Activated CD8-positive, alpha-beta memory T cell treated with anti-CD3 and anti-CD28 coated beads, Interleukin-2, amount 50 U/mL, for 1 hour (primary cell): ENCODE measurements around the gene MYADML2.

ENCODE experiments used
- DNase-seq: peaks from one replicate; pipeline ENCODE4 v3.0.0-alpha.2; 2020; ENCODE audit errors: extremely low read depth

The MYADML2 gene

GRCh38 chr17:81940538-81941483 is 6.2 kb downstream of the MYADML2 start:
- DNase-seq, result no peak

GRCh38 chr17:81939881-81940385 is 7.1 kb downstream of the MYADML2 start:
- DNase-seq, result no peak

- no peak for DNase-seq
Observed at GRCh38 chr17:81939218-81939617, 7.8 kb downstream of the MYADML2 start.

- no peak for DNase-seq
Observed at GRCh38 chr17:81935709-81936084, 11.3 kb downstream of the MYADML2 start.

- DNase-seq, result no peak
Observed at GRCh38 chr17:81934850-81935708, 12.0 kb downstream of the MYADML2 start.

GRCh38 chr17:81934098-81934757 is 12.8 kb downstream of the MYADML2 start:
- no peak for DNase-seq

GRCh38 chr17:81933178-81933699 is 13.8 kb downstream of the MYADML2 start:
- no peak for DNase-seq

GRCh38 chr17:81932333-81932983 is 14.6 kb downstream of the MYADML2 start:
- no peak for DNase-seq

GRCh38 chr17:81931557-81932332 is 15.3 kb downstream of the MYADML2 start:
- DNase-seq, result no peak

GRCh38 chr17:81931189-81931556 is 15.9 kb downstream of the MYADML2 start:
- DNase-seq, result no peak

GRCh38 chr17:81930142-81931125 is 16.6 kb downstream of the MYADML2 start:
- DNase-seq, result no peak

- no peak for DNase-seq
Observed at GRCh38 chr17:81929253-81930141, 17.5 kb downstream of the MYADML2 start.

- no peak for DNase-seq
Observed at GRCh38 chr17:81928544-81929252, 18.3 kb downstream of the MYADML2 start.

GRCh38 chr17:81927653-81928543 is 19.1 kb downstream of the MYADML2 start, which contains the start of gene MAFG:
TSS of gene MAFG (minus strand) at chr17:81927735. CDS start at chr17:81923185, 4,550 bp downstream.
- DNase-seq, result peak; percentile 69

- DNase-seq, result no peak
Observed at GRCh38 chr17:81927152-81927652, 19.8 kb downstream of the MYADML2 start.
